ENCODE measurements around the gene ZMYND8.

ZMYND8 gene

GRCh38 chr20:47330933-47331708 is 25.4 kb downstream of the ZMYND8 start:
- no peak for FAIRE-seq

- FAIRE-seq, result no peak
Observed at GRCh38 chr20:47330071-47330470, 26.4 kb downstream of the ZMYND8 start.

- FAIRE-seq, result no peak
Observed at GRCh38 chr20:47328129-47328528, 28.4 kb downstream of the ZMYND8 start.

GRCh38 chr20:47327711-47328110 is 28.8 kb downstream of the ZMYND8 start:
- FAIRE-seq, result no peak

GRCh38 chr20:47326658-47327268 is 29.7 kb downstream of the ZMYND8 start:
- no peak for FAIRE-seq

GRCh38 chr20:47325242-47325641 is 31.3 kb downstream of the ZMYND8 start:
- no peak for FAIRE-seq

- no peak for FAIRE-seq
Observed at GRCh38 chr20:47320990-47321805, 35.3 kb downstream of the ZMYND8 start.

- no peak for FAIRE-seq
Observed at GRCh38 chr20:47319517-47320252, 36.8 kb downstream of the ZMYND8 start.

GRCh38 chr20:47318586-47319516 is 37.6 kb downstream of the ZMYND8 start:
- no peak for FAIRE-seq

- no peak for FAIRE-seq
Observed at GRCh38 chr20:47318027-47318585, 38.4 kb downstream of the ZMYND8 start.

- no peak for FAIRE-seq
Observed at GRCh38 chr20:47317127-47317895, 39.2 kb downstream of the ZMYND8 start.

- no peak for FAIRE-seq
Observed at GRCh38 chr20:47316776-47317126, 39.7 kb downstream of the ZMYND8 start.

- no peak for FAIRE-seq
Observed at GRCh38 chr20:47315339-47316056, 41.0 kb downstream of the ZMYND8 start.

GRCh38 chr20:47314647-47315338 is 41.7 kb downstream of the ZMYND8 start:
- FAIRE-seq, result no peak

GRCh38 chr20:47311967-47312681 is 44.4 kb downstream of the ZMYND8 start:
- no peak for FAIRE-seq

GRCh38 chr20:47311211-47311610 is 45.3 kb downstream of the ZMYND8 start:
- no peak for FAIRE-seq

GRCh38 chr20:47310729-47311128 is 45.8 kb downstream of the ZMYND8 start:
- FAIRE-seq, result no peak

GRCh38 chr20:47309806-47310426 is 46.6 kb downstream of the ZMYND8 start:
- no peak for FAIRE-seq

Data from G401.6 (cell line).